Nephron progenitor cell (in vitro differentiated cells): ENCODE data around the gene LAMTOR2.
A peak's percentile ranks its signal among the peaks of the same experiment; 100 is the strongest.

ENCODE experiments used
- DNase-seq: peaks from one replicate; pipeline ENCODE4 v3.0.0; 2021
- H3K27ac Mint-ChIP-seq: 2 replicates; pipeline ENCODE4 v1.8.0; 2021; ENCODE audit warnings: mild to moderate bottlenecking, moderate library complexity, mixed read lengths
- H3K27me3 Mint-ChIP-seq: 2 replicates; pipeline ENCODE4 v1.8.0; 2021; ENCODE audit warnings: mild to moderate bottlenecking, low read depth, mixed read lengths; ENCODE audit not compliant: poor library complexity
- H3K36me3 Mint-ChIP-seq: 2 replicates; pipeline ENCODE4 v1.8.0; 2021; ENCODE audit warnings: low read depth, mixed read lengths
- H3K4me1 Mint-ChIP-seq: 2 replicates; pipeline ENCODE4 v1.8.0; 2021; ENCODE audit warnings: mixed read lengths
- H3K4me3 Mint-ChIP-seq: 2 replicates; pipeline ENCODE4 v1.8.0; 2021; ENCODE audit warnings: mild to moderate bottlenecking, moderate library complexity, mixed read lengths
- H3K9me3 Mint-ChIP-seq: 2 replicates; pipeline ENCODE4 v1.8.0; 2021; ENCODE audit warnings: mild to moderate bottlenecking, moderate library complexity, mixed read lengths
- CTCF ChIP-seq: fragments of 200-600 bp; sonication (generic); IDR thresholded peaks from 2 replicates; pipeline ENCODE4 v1.5.0; 2021; ENCODE audit warnings: antibody characterized with exemption

LAMTOR2 gene

GRCh38 chr1:156083800-156084790 lies 29.5 kb downstream of the LAMTOR2 start:
- Mint-ChIP-seq H3K9me3 (no peaks in the 10 kb centered on the region), H3K36me3 (peaks cover 15% of the 10 kb centered on the region), H3K4me3 (peak overlapping the region; percentile 100), H3K27me3 (peaks cover 3% of the 10 kb centered on the region), H3K4me1 (peaks cover 60% of the 10 kb centered on the region), H3K27ac (peak overlapping the region; percentile 98)
- no peak for TF ChIP-seq CTCF
- no peak for DNase-seq

- Mint-ChIP-seq H3K4me1 (peaks cover 66% of the 10 kb centered on the region), H3K27me3 (peaks cover 5% of the 10 kb centered on the region), H3K9me3 (no peaks in the 10 kb centered on the region), H3K36me3 (peaks cover 11% of the 10 kb centered on the region), H3K4me3 (peak overlapping the region; percentile 69), H3K27ac (peak overlapping the region; percentile 89)
- TF ChIP-seq CTCF = no peak
- DNase-seq = no peak
Observed at GRCh38 chr1:156086256-156086662, 31.7 kb downstream of the LAMTOR2 start.

GRCh38 chr1:156089704-156090103 lies 35.1 kb downstream of the LAMTOR2 start:
- no peak for TF ChIP-seq CTCF
- DNase-seq = no peak
- H3K4me3 Mint-ChIP-seq = no peak overlapping the region
- peaks cover 48% of the 10 kb centered on the region for H3K4me1 Mint-ChIP-seq
- no peaks in the 10 kb centered on the region for H3K9me3 Mint-ChIP-seq
- H3K36me3 Mint-ChIP-seq = peaks cover 37% of the 10 kb centered on the region
- H3K27me3 Mint-ChIP-seq = peaks cover 8% of the 10 kb centered on the region
- H3K27ac Mint-ChIP-seq = peak overlapping the region; percentile 87

- DNase-seq = no peak
- Mint-ChIP-seq H3K27me3 (peaks cover 8% of the 10 kb centered on the region), H3K4me1 (peaks cover 42% of the 10 kb centered on the region), H3K27ac (peak overlapping the region; percentile 52), H3K36me3 (peaks cover 41% of the 10 kb centered on the region), H3K4me3 (no peak overlapping the region), H3K9me3 (no peaks in the 10 kb centered on the region)
- no peak for TF ChIP-seq CTCF
Observed at GRCh38 chr1:156090138-156090839, 35.7 kb downstream of the LAMTOR2 start.

GRCh38 chr1:156090840-156091188 lies 36.2 kb downstream of the LAMTOR2 start:
- TF ChIP-seq CTCF = peak; percentile 82
- H3K36me3 Mint-ChIP-seq = peaks cover 46% of the 10 kb centered on the region
- H3K4me3 Mint-ChIP-seq = no peak overlapping the region
- peak overlapping the region; percentile 52 for H3K27ac Mint-ChIP-seq
- peak; percentile 90 for DNase-seq
- H3K4me1 Mint-ChIP-seq = peaks cover 43% of the 10 kb centered on the region
- peaks cover 8% of the 10 kb centered on the region for H3K27me3 Mint-ChIP-seq
- no peaks in the 10 kb centered on the region for H3K9me3 Mint-ChIP-seq
